ENCODE data around the gene RAB44.

DNA sequence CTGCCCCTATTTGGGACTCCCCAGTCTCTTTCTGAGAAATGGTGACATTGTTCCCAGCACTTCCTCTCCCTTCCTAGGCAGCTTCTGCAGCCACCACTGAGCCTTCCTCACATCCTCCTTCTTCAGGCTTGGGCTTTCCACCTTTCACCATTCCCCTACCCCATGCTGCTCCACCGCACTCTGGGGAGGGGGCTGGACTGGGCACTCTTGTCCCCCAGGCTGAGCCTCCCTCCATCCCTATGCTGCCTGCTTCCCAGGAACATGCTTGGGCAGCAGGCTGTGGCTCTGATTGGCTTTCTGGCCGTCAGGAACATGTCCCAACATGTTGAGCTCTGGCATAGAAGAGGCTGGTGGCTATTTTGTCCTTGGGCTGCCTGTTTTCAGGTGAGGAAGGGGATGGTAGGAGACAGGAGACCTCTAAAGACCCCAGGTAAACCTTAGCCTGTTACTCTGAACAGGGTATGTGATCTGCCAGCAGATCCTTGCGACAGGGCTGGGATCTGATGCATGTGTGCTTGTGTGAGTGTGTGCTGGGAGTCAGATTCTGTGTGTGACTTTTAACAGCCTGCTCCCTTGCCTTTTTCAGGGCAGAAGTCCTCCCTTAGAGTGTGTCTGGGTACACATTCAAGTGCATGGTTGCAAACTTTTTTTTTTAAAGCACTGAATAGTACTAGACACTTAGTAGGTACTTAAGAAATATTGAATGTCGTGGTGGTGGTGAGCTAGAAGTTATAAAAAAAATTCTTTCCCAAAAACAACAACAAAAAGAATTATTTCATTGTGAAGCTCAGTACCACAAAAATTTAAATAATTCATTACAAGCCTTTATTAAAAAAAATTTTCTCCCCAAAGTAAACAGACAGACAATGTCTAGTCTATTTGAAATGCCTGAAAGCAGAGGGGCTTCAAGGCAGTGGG, 21.2 kb upstream of the RAB44 start:
- TF ChIP-seq, protein P1, sequence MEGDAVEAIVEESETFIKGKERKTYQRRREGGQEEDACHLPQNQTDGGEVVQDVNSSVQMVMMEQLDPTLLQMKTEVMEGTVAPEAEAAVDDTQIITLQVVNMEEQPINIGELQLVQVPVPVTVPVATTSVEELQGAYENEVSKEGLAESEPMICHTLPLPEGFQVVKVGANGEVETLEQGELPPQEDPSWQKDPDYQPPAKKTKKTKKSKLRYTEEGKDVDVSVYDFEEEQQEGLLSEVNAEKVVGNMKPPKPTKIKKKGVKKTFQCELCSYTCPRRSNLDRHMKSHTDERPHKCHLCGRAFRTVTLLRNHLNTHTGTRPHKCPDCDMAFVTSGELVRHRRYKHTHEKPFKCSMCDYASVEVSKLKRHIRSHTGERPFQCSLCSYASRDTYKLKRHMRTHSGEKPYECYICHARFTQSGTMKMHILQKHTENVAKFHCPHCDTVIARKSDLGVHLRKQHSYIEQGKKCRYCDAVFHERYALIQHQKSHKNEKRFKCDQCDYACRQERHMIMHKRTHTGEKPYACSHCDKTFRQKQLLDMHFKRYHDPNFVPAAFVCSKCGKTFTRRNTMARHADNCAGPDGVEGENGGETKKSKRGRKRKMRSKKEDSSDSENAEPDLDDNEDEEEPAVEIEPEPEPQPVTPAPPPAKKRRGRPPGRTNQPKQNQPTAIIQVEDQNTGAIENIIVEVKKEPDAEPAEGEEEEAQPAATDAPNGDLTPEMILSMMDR (IDR thresholded peaks at IDR 0.05): no peak
- TF ChIP-seq POLR2A (IDR thresholded peaks at IDR 0.05) (no peak), POLR2AphosphoS5 (IDR thresholded peaks at IDR 0.05) (no peak)

Data from prostate gland (tissue), 2 donors.